Activated naive CD8-positive, alpha-beta T cell treated with anti-CD3 and anti-CD28 coated beads, Interleukin-2, amount 50 U/mL, for 24 hours (primary cell): Measurements from ENCODE around the gene LPCAT2.
"Not testable (repeated sequence)": the region's sequence is repeated elsewhere in the genome, so short reads cannot be mapped to it uniquely, and the experiment has no call there.

Experiments
- ATAC-seq: fragments of 150-1000 bp; cut with Tn5 transposase; one replicate; pipeline ENCODE4 v1.10.0; 2021
- DNase-seq: peaks from one replicate; pipeline ENCODE4 v3.0.0; 2021
- H3K27ac Mint-ChIP-seq: one replicate; pipeline ENCODE4 v1.8.0; 2021; ENCODE audit warnings: mild to moderate bottlenecking, mixed read lengths
- H3K27me3 Mint-ChIP-seq: one replicate; pipeline ENCODE4 v1.8.0; 2021; ENCODE audit warnings: mixed read lengths
- H3K36me3 Mint-ChIP-seq: one replicate; pipeline ENCODE4 v1.8.0; 2021; ENCODE audit warnings: low read depth, mixed read lengths
- H3K4me1 Mint-ChIP-seq: one replicate; pipeline ENCODE4 v1.8.0; 2021; ENCODE audit warnings: mixed read lengths
- H3K4me3 Mint-ChIP-seq: one replicate; pipeline ENCODE4 v1.8.0; 2021; ENCODE audit warnings: mild to moderate bottlenecking, moderate library complexity, mixed read lengths
- H3K9me3 Mint-ChIP-seq: one replicate; pipeline ENCODE4 v1.8.0; 2021; ENCODE audit warnings: mixed read lengths

The LPCAT2 gene

DNA sequence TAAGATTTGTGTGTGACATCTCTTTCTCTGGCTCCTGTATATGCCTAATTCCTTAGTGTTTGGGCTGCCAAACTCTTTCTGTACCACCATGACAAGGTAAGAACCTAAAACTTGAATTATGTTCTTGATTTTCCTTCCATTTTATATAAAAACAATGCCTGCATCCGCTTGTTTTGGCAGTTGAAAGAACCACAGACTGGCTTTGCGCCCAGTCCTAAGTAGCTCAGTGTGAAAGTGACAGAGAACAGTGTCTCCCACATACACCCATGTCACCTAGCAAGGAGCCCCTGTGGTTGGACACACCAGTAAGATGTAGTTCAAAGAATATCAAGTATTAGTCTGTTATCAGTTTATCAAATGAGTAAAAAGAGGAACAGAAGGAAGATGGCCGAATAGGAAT lies 106.2 kb downstream of the LPCAT2 start:
- Mint-ChIP-seq H3K4me3 (no peak overlapping the region), H3K27me3 (peaks cover 8% of the 10 kb centered on the region), H3K36me3 (no peaks in the 10 kb centered on the region), H3K4me1 (no peaks in the 10 kb centered on the region), H3K27ac (no peak overlapping the region), H3K9me3 (peaks cover 2% of the 10 kb centered on the region)
- DNase-seq (no peak), ATAC-seq (no peak)

DNA sequence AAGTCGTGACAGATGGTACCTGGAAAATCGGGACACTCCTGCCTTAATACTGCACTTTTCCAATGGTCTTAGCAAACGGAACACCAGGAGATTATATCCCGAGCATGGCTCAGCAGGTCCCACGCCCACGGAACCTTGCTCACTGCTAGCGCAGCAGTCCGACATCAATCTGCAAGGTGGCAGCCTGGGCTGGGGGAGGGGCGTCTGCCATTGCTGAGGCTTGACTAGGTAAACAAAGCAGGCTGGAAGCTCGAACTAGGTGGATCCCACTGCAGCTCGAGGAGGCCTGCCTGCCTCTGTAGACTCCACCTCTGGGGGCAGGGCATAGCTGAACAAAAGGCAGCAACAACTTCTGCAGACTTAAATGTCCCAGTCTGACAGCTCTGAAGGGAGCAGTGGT lies 106.8 kb downstream of the LPCAT2 start:
- DNase-seq, H3K4me1 Mint-ChIP-seq, H3K27me3 Mint-ChIP-seq, H3K36me3 Mint-ChIP-seq, ATAC-seq, H3K4me3 Mint-ChIP-seq, H3K9me3 Mint-ChIP-seq, H3K27ac Mint-ChIP-seq: not testable (repeated sequence)

DNA sequence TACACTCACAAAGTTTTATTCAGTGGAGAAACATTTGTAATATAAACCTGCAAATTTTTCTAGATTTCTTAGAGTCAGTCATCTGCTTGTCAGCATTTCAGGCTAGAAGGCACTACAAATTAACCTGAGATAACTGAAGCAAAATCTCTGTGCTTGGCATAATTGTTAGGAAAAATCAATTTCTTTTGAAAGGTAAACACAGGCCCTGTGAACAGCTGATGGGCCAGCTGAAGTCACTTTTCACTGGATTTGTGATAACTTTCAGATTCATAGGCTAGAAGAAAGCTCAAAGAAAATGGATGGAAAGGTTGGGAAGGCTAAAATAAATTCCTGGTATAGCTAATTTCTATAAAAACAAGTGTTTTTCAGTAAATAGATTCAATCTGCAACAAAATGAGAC lies 112.9 kb downstream of the LPCAT2 start:
- DNase-seq, result no peak

DNA sequence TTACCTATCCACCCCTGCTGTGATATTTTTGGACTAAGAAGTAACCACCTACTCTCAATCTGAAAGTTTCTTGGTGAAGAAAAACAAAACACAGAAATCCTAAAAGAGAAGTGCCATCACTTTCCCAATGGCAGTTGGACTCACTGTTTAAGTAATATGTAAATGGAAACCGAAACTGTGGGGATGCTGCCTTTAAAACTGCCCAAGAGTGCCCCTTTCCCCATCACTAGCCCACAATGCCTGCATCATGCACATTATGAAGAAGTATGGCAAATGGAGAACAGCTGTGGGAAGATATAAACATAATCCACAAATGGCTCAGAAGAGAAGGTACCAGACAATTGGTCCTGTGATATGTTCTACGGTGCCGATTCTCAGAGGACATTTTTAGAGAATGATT lies 113.4 kb downstream of the LPCAT2 start:
- Mint-ChIP-seq H3K4me1 (no peaks in the 10 kb centered on the region), H3K9me3 (peaks cover 7% of the 10 kb centered on the region), H3K27me3 (peaks cover 3% of the 10 kb centered on the region), H3K27ac (no peak overlapping the region), H3K36me3 (no peaks in the 10 kb centered on the region), H3K4me3 (no peak overlapping the region)
- ATAC-seq (no peak), DNase-seq (no peak)

More for the DNA sequence above, 112.9 kb downstream of the LPCAT2 start:
- Mint-ChIP-seq H3K4me1 (no peaks in the 10 kb centered on the region), H3K27me3 (peaks cover 3% of the 10 kb centered on the region), H3K36me3 (no peaks in the 10 kb centered on the region), H3K9me3 (peaks cover 7% of the 10 kb centered on the region), H3K4me3 (no peak overlapping the region), H3K27ac (no peak overlapping the region)
- no peak for ATAC-seq

DNA sequence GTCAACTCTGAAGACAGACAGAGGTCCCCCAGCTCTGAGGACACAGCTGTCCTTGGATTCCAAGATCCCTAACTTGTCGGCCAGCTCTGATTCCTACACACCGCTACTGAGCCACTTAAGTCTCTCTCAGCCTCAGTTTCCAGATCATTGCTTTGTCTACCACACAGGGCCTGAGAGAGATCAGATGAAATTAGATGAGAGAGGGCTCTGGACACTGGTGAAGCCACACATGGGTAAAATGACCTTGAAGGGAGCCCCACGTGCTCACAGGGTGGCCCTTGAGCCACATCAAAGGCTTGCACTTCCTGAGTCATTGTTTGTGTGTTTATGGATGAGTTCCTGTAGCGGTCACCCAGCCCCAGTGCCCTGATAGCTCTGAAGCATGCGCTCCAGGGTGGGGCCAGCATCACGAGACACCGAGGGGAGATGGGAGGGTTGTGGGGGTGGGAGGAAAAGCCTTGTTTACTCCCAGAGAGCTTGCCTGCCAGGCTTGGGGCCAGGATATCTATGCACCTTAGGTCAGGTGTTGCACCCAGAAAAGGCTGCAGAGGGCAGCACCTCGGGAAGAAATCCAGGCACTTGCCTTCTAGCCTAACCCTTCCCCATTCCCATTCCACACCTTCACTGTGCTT lies 114.2 kb downstream of the LPCAT2 start:
- no peak overlapping the region for H3K27ac Mint-ChIP-seq
- no peak for DNase-seq
- peaks cover 7% of the 10 kb centered on the region for H3K9me3 Mint-ChIP-seq
- no peaks in the 10 kb centered on the region for H3K36me3 Mint-ChIP-seq
- H3K4me3 Mint-ChIP-seq, result no peak overlapping the region
- no peaks in the 10 kb centered on the region for H3K4me1 Mint-ChIP-seq
- no peak for ATAC-seq
- peaks cover 3% of the 10 kb centered on the region for H3K27me3 Mint-ChIP-seq

DNA sequence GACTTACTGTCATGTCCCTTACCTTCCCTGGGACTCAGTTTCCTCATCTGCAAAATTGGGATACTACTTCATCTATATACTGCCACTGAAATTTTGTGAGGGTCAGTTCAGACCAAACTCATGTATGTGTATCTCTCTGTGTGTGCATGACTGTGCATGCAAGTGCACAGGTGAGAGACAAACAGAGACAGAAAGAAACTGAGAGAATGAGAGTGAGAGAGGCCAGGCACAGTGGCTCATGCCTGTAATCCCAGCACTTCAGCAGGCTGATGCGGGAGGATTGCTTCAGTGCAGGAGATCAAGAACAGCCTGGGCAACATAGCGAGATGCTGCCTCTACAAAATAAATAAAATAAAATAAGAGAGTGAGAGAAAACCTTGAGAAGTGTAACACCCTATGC lies 114.8 kb downstream of the LPCAT2 start:
- peaks cover 7% of the 10 kb centered on the region for H3K9me3 Mint-ChIP-seq
- ATAC-seq, result no peak
- H3K27ac Mint-ChIP-seq, result no peak overlapping the region
- no peak for DNase-seq
- H3K36me3 Mint-ChIP-seq, result no peaks in the 10 kb centered on the region
- no peak overlapping the region for H3K4me3 Mint-ChIP-seq
- peaks cover 3% of the 10 kb centered on the region for H3K27me3 Mint-ChIP-seq
- H3K4me1 Mint-ChIP-seq, result no peaks in the 10 kb centered on the region

DNA sequence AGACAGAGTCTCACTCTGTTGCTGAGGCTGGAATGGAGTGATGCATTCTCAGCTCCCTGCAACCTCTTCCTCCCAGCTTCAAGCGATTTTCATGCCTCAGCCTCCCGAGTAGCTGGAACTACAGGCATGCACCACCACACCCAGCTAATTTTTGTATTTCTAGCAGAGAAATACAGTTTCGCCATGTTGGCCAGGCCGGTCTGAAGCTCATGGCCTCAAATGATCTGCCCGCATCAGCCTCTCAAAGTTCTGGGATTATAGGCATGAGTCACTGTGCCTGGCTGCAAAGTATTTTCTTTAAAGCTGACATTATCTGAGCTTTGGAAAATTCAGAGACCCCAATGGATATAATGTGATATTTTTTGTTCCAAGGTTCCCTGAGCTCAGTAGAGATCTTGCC lies 115.8 kb downstream of the LPCAT2 start:
- Mint-ChIP-seq H3K27ac (no peak overlapping the region), H3K36me3 (no peaks in the 10 kb centered on the region), H3K4me3 (no peak overlapping the region), H3K27me3 (peaks cover 1% of the 10 kb centered on the region), H3K4me1 (no peaks in the 10 kb centered on the region), H3K9me3 (peaks cover 7% of the 10 kb centered on the region)
- ATAC-seq, result no peak
- DNase-seq, result no peak

DNA sequence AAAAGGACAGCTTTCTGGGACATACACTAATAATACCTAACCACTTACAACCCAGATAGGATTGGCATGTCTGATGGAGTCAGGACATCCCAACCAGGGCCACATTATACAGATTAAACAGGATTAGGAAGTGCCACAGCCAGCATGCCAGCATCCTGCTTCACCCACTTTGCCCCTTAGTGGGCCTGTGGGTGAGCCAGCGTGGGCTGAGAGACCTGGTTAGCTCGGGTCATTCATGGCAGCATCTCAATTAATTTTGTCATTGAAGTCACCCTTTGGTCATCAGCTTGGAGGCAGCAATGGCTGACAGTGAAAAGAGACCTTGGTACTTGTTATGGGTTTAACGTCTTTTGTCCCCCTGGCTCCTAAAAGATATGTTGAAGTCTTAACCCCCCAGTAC lies 117.0 kb downstream of the LPCAT2 start:
- no peak for DNase-seq
- Mint-ChIP-seq H3K4me1 (no peaks in the 10 kb centered on the region), H3K27me3 (peaks cover 1% of the 10 kb centered on the region), H3K27ac (no peak overlapping the region), H3K4me3 (no peak overlapping the region), H3K9me3 (no peaks in the 10 kb centered on the region), H3K36me3 (no peaks in the 10 kb centered on the region)
- no peak for ATAC-seq

DNA sequence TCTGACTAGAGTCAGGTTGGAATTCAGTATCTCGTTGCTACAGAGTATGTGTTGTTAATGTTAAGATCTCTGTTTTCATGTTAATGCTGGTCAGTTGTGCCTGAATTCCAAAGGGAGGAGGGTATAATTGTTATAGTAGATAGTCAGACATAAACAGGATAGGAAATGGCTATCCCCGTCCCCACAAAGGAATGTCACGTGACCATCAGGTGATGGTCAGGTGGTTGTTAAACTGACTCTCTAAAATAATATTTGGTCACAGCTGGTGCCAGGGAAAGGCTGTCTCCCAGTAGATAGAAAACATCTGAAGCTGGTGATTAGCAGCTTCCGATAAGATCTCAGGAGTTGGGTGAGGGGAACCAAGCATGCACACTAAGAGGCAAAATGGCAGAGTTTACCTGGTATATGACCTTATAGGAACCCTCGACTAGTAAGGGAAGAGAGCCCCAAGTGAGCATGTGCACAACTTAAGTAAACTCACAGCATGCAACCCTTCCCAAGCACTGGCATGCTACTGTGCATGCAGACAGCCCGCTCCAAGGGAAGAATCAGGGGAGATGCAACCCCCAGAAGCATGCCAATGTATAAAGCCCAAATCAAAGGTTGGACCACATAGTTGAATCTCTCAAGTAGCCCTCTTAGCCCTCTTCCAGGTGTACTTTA lies 119.6 kb downstream of the LPCAT2 start:
- Mint-ChIP-seq H3K27ac (no peak overlapping the region), H3K9me3 (no peaks in the 10 kb centered on the region), H3K4me3 (no peak overlapping the region), H3K4me1 (no peaks in the 10 kb centered on the region), H3K27me3 (no peaks in the 10 kb centered on the region), H3K36me3 (no peaks in the 10 kb centered on the region)
- DNase-seq (no peak), ATAC-seq (no peak)

DNA sequence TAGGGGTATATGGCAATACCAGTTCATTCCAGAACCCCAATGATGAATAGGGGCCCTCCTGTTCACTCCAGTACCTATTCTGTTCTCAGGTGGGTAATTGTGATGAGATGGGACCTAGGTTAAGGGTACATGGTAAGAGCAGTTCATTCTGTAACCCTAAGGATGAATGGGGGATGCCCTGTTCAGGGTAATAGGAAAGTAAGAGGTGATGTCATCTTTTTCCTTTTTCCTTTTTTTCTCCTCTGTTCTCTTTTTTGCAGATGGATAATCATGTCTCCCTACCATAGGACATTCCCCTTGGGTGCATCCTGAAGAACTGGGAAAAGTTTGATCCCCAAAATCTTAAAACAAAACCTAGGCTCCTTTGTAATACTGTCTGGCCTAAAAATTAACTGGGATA lies 121.9 kb downstream of the LPCAT2 start:
- peaks cover 8% of the 10 kb centered on the region for H3K27me3 Mint-ChIP-seq
- no peak overlapping the region for H3K4me3 Mint-ChIP-seq
- ATAC-seq, result no peak
- DNase-seq, result no peak
- no peak overlapping the region for H3K27ac Mint-ChIP-seq
- no peaks in the 10 kb centered on the region for H3K4me1 Mint-ChIP-seq
- H3K36me3 Mint-ChIP-seq, result no peaks in the 10 kb centered on the region
- no peaks in the 10 kb centered on the region for H3K9me3 Mint-ChIP-seq

DNA sequence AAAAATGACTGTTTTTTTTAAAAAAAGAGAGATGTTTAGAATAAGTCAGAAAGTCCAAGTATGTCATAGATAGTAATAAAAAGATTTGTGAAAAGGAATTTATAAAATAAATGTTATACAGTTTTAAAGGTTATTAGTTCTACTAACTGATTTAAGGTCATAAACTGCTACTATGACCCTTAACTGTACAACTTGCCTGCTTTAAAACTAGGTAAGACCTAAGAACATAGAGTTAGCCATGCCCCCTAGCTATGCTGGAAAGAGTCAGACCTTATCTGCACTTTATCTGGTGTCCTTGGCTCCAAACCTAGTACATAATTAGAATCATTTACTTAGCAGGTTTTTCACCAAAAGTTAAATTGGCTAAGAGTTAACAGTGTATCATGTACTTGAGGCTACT lies 123.4 kb downstream of the LPCAT2 start:
- ATAC-seq (no peak), DNase-seq (no peak)
- no peaks in the 10 kb centered on the region for H3K4me1 Mint-ChIP-seq
- no peak overlapping the region for H3K4me3 Mint-ChIP-seq
- no peak overlapping the region for H3K27ac Mint-ChIP-seq
- H3K36me3 Mint-ChIP-seq, result no peaks in the 10 kb centered on the region
- H3K9me3 Mint-ChIP-seq, result no peaks in the 10 kb centered on the region
- H3K27me3 Mint-ChIP-seq, result peaks cover 10% of the 10 kb centered on the region

DNA sequence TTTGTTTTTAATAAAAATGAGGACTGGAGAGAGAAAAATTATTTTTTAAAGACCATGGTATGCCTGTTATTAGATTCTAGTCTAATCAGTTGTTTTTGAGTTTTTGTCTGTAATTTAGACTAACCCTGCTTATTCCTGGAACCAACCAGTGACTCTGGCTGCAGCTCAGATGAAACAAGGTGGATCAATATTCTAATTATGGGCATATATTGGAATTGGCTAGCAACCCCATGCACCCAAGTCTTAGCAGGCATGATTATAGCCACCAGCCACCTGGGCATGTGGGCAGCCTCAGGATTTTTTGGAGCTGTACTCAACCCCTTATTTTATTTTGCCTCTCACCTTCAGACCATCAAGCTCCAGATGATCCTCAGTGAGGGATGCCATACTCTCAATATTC lies 125.3 kb downstream of the LPCAT2 start:
- DNase-seq, result no peak
- Mint-ChIP-seq H3K36me3 (no peaks in the 10 kb centered on the region), H3K4me3 (no peak overlapping the region), H3K9me3 (no peaks in the 10 kb centered on the region), H3K4me1 (no peaks in the 10 kb centered on the region), H3K27me3 (peaks cover 10% of the 10 kb centered on the region), H3K27ac (no peak overlapping the region)
- ATAC-seq, result no peak
